D721Med (cell line): ENCODE data around the gene CISH.

Source experiments
- DNase-seq: peaks from one replicate; pipeline ENCODE4 v3.0.0; 2011; ENCODE audit warnings: low spot score; ENCODE audit not compliant: insufficient read length
- FAIRE-seq: peaks from 2 replicates; lab custom pipeline; 2011; peaks lifted over from hg19 to GRCh38; lab: Jason Lieb, UNC
- TF ChIP-seq, protein P1 (sequence below): IDR thresholded peaks from 2 replicates; pipeline ENCODE4 v1.5.1; 2012; ENCODE audit warnings: mild to moderate bottlenecking, control low read depth; ENCODE audit not compliant: insufficient read depth; ENCODE audit errors: missing control alignments

Gene CISH

DNA sequence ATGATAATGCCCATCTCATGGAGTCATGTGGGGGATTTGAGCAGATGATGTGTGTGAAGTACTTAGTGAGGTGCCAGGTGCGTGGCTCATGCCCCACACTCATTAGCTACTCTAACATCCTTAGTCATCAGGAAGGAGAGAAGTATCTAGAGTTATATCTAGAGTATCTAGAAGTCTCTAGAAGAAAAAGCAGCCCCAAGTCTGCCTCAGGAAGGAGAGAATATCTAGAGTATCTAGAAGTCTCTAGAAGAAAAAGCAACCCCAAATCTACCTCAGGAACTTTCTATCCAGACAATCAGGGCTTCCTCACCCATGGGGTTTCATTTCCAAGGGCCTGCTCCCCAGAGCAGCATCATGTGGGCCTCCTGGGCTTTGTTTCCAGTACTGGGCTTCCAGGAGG, 38.4 kb upstream of the CISH start:
- no peak for FAIRE-seq
- no peak for DNase-seq
- TF ChIP-seq, protein P1, sequence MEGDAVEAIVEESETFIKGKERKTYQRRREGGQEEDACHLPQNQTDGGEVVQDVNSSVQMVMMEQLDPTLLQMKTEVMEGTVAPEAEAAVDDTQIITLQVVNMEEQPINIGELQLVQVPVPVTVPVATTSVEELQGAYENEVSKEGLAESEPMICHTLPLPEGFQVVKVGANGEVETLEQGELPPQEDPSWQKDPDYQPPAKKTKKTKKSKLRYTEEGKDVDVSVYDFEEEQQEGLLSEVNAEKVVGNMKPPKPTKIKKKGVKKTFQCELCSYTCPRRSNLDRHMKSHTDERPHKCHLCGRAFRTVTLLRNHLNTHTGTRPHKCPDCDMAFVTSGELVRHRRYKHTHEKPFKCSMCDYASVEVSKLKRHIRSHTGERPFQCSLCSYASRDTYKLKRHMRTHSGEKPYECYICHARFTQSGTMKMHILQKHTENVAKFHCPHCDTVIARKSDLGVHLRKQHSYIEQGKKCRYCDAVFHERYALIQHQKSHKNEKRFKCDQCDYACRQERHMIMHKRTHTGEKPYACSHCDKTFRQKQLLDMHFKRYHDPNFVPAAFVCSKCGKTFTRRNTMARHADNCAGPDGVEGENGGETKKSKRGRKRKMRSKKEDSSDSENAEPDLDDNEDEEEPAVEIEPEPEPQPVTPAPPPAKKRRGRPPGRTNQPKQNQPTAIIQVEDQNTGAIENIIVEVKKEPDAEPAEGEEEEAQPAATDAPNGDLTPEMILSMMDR, result no peak

DNA sequence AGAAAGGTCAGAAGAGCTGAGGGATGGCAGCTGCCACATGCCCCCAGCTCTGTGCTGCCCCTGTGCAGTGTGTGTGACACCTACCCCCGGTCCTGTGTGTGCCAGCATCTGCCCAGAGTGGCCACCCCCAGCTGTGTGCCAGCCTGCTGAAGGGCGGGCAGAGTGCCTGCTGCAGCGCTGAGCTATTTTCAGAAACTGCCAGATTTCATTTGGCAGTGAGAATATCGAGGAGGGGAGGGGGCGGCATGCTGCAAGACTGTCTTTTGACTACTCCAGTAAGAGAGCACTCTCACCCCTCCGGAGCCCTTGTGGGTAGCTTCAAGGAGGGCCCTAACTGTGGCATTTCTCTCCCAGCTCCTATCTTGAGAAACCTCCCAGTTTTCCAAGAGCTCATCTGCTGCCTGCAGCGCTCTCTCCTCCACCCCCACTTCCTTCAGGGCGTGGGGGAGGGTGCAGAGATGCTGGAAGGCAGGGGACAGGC, 37.9 kb upstream of the CISH start:
- TF ChIP-seq, protein P1, result no peak
- FAIRE-seq (no peak), DNase-seq (no peak)

DNA sequence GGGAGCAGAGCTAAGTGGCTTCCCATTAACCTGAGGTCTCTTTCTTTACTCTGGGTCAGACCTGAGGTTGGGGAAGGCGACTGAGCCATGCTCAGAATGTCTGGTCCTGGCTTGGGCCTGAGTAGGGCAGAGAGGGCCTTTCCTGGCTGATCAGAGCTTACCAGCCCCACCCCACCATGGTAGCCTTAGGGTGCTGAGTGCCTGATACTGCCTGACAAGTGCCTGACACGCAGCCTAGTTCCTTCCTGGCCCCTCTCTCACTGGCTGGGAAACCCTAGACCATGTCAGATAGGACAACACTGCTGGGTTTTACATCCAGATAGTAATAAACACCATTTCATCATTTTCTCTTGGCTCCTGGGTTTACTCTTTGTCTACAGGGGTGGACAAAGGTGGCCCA, 37.4 kb upstream of the CISH start:
- TF ChIP-seq, protein P1, result no peak
- no peak for DNase-seq
- FAIRE-seq, result no peak

DNA sequence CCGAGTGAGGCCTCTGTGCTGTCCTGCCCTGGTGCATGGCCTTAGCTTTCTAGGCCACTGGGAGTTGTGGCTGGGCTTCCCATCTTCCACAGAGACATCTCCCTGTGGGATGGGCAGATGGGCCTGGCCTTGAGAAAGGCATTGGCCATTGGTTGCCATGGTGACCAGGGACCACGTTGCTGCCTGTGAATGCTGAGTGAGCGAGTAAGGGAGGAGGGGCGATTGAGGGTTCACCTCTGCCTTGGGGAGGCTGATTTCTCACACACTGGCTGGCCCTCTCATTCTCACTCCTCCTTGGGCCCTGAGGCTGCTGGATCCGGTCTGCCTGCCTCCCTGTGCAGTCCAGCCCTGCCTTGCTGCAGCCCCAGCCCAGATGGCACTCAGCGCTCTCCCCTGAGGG, 36.7 kb upstream of the CISH start:
- TF ChIP-seq, protein P1, result no peak
- no peak for FAIRE-seq
- DNase-seq, result no peak

DNA sequence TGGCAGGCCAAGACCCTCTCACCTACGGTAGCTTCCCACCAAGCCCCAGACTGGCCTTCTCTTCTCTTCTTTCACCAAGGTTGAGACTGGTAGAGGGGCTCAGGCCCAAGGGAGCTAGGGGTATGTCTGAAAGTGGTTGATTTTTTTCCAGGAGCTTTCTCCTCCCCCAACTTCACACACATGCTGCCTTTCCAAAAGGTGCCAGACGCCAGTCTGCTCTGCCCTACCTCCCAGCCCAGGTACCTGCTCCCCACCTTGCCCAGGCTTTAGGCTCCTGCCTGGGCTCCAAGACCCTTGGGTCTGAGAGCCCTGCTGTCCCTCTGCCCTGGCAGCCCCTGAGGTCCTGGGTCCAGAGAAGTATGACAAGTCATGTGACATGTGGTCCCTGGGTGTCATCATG, 33.8 kb upstream of the CISH start:
- TF ChIP-seq, protein P1, result no peak
- FAIRE-seq (no peak), DNase-seq (no peak)

DNA sequence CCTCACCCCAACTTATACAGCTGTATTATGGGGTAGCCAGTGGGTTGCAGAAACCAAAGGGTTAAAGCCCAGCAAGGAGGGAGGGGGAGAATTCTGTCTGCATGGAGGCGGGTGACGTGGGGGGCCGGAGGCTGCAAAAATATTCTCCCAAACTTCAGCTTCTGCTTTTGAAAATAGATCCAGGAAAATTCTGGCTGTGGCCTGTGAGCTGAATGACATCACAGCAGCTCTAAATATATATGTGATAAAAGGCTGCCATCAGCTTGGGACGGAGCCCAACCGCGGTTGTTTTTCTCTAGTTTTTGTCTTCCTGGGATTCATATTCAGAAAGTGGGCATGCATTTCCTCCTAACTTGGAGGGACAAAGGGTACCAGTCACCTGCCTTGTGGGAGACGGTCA, 33.0 kb upstream of the CISH start:
- TF ChIP-seq, protein P1, result no peak
- FAIRE-seq (no peak), DNase-seq (no peak)

DNA sequence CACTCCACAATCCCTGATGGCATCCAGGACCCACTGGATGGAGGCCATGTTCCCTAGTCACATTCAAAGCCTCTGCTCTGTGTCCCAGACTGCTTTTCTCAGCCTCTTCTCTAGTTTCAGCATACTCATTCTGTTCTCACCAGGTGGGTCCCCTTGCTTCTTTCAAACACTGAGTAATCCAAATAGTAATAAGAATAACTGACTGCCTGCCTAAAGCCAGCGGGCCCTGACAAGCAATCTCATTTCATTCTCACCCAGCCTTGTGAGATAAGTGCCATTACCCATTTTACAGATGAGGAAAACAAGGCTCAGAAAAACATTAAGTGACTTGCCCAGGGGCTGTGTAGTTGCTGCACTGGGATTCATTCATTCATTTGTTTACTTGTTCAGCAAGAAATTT, 30.8 kb upstream of the CISH start:
- no peak for FAIRE-seq
- TF ChIP-seq, protein P1, result no peak
- no peak for DNase-seq
